Putamen (tissue), 1 donor: ENCODE data around the gene COL5A3.

Experiments
- DNase-seq: peaks from one replicate; pipeline ENCODE4 v3.0.0-alpha.2; 2016; ENCODE audit warnings: low spot score

The COL5A3 gene

DNA sequence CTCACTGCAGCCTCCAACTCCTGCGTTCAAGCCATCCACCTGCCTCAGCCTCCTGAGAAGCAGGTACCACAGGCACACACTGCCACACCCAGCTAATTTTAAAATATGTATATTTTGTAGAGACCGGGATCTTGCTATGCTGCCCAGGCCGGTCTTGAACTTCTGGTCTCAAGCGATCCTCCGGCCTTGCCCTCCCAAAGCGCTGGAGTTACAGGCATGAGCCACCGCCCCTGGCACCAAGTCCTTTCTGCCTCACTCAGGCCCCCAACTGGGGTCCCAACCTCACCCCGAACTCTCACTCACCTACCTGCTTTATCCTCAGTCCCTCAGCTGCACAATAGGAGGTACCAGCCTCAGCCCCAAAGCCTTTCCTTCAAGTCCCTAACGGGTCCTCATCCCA is 635 bp upstream of the COL5A3 start:
- DNase-seq = no peak

DNA sequence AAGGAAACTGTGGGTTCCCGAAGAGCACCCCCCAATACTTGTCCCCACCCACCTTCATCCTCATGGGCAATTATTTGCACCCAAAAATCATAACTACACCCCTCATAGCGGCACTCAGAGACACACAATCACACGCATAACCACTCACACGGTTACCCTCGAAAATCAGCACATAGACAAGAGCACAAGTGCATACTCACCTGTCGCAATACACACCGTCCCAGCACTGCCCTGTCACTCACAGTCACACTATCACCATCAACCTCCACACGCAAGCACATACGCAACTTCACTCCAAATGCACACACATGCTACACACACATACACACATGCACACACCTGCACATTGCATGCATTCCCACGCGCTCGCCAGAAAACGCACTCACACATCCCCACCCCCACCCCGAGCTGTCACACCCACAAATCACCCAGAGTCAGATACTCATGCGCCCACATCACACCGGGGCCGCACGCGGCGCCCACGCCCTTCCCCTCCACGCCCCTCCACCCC is 535 bp downstream of the COL5A3 start:
- DNase-seq = no peak

GRCh38 chr19:10008184-10008765 is 2.0 kb downstream of the COL5A3 start:
- no peak for DNase-seq

DNA sequence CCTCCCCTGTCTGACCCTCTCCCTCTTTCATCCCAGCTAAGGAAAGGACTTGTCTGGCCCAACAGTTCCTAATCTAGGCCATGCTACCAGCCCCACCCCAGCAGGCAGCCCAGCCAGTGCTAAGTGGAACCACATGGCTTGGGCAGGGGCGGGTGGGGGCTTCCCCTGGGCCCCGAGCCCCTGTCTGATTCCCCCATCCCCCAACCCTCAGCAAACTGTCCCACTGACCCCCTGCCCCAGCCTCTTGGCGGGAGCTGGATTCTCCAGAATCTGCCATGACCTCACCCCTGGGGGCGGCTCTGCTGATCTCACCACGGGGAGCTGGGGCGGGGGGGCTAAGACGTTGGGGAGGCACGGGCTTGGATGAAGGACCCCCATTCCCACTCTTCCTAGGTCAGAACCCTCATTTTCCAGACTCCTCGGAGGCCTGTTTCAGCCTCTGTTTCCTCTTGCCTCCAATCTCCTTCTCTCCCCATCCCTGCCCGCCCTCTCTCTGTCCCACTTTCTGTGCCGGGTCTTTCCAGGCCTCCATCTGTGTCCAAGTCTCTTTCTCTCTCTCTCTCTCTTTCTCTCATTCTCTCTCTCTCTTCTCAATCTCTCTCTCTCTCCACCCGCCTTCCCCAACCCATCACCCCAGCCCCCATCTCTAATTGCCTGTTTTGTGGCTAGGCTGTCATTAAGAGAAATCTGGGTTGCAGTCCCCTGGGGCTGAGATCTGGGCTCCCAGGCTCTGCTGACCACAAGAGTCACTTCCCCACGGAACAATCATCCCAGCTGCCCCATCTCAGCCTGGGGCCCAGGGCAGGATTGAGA is 2.7 kb downstream of the COL5A3 start:
- DNase-seq = no peak

GRCh38 chr19:10006752-10007323 is 3.5 kb downstream of the COL5A3 start:
- no peak for DNase-seq

- no peak for DNase-seq
Observed at GRCh38 chr19:10006335-10006708, 4.0 kb downstream of the COL5A3 start.

DNA sequence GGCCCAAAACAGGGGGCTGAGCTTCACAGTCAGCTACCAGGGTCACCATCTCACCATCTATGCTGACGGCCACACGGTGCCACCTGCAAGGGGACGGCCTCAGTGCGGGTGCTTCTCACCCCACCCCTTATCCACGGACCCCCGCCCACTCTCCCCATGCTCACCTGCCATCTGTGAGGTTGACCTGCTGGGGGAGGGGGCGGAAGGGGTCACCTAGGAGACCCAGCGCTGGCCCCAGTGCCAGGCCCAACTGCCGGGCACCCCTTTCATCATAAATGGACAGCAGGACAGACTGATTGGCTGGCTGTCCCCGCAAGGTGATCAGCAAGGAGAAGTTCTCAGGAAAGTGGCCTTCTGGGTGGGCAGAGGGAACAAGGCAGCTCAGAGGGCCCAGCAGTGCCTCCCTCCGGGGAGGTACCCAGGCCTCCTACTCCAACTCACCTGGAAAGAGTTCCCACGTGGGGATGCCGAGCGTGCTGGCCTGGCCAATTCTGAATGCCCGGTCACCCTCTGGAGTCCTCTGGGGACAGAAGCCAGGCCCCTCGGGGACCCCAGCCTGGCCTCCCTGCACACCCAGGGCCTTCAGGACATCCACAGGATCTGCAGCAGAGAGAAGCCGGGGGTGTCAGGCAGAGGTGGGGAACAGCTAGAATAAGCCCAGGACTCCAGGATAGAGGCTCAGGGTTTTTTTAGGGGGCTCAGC is 4.5 kb downstream of the COL5A3 start:
- DNase-seq = no peak

DNA sequence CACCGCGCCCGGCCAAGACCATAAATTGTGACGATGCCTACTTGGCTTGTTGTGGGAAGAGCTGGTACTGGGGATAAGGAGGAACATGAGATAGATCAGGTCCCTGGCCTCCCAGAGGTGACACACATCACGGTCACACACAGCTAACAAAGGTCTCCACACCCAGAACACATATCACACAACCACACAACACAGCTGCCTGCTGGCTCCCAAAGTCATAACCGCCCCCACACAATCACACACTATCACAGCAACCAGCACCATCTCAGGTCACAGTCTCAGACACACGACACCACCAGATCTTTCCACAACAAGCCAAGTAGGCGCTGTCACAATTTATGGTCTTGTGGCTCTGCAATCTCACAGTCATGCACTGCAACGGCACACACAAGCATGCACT is 5.7 kb downstream of the COL5A3 start:
- DNase-seq = no peak

DNA sequence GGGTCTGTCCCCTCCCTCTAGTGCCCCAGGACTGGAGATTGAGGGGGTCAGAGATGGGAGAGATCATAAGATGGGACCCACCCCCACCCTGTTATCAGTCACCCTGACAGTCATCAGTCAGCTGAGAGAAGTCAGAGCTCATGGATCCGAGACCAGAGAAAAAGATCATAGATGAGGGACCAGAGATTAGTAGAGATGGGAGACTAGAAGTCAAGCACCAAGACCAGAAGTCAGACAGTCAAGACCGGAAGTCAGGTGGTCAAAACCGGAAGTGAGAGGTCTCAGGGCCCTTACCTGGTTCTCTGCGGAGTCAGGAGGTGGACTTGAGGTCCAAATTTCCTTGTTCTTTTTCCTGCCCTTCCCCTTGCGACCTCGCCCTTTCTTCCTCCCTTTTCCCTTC is 7.0 kb downstream of the COL5A3 start:
- no peak for DNase-seq

DNA sequence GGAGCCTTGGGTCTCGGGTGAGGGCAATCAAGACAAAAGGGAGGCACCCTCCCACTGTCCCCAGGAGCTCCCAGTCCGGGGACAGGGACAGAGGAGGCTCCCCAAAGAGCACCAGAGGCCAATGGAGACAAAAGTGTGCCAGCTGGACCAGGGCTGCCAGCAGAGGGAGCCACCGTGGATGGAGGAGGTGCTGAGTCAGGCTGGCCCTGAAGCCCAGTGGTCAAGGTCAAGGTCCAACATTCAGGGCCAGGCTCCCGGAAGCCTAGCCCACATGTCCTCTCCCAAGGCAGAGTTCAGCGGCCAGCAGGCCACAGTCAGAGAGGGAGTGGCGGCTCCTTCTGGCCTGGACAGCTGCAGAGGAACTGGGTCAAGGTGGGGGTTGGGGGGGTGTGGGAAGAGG is 8.4 kb downstream of the COL5A3 start:
- no peak for DNase-seq

GRCh38 chr19:10000171-10000826 is 10.0 kb downstream of the COL5A3 start:
- peak; percentile 58 for DNase-seq

- no peak for DNase-seq
Observed at GRCh38 chr19:9996541-9996940, 13.8 kb downstream of the COL5A3 start.

- no peak for DNase-seq
Observed at GRCh38 chr19:9995999-9996398, 14.3 kb downstream of the COL5A3 start.

- no peak for DNase-seq
Observed at GRCh38 chr19:9995084-9995483, 15.2 kb downstream of the COL5A3 start.

DNA sequence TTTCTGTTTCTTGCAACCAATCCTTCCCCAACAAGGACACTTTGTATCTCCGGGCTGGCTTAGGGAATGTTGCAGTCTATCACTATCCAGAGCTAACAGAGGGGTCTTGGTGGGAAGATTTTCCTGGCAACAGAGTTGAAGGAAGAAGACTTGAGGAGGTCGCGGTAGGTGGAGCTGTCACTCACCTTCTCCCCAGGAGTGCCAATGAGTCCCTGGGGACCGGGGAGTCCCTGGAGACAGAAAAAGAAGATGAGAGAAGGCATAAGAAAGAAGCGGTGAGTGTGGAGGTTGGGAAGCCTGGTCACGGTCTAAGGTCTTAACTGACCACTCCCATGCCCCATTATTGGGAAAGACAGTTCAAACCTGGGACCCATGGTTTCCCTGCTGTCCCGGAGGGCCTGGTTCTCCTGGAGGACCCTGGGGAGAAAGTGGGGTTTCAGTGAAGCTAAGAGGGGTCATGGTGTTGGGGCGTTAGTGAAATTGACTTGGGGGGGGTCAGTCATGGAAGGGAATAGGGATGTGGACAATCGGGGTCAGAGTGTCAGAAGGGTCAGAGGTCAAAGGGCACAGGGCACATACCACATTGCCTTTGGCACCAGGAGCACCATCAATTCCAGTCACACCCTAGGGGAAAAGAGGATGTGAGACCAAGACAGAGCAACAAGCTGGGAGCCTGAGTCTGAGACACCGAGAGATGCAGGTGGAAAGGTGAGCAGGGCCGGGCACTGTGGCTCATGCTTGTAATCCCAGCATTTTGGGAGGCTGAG is 18.7 kb downstream of the COL5A3 start:
- DNase-seq = no peak

- DNase-seq = no peak
Observed at GRCh38 chr19:9989504-9989903, 20.8 kb downstream of the COL5A3 start.

DNA sequence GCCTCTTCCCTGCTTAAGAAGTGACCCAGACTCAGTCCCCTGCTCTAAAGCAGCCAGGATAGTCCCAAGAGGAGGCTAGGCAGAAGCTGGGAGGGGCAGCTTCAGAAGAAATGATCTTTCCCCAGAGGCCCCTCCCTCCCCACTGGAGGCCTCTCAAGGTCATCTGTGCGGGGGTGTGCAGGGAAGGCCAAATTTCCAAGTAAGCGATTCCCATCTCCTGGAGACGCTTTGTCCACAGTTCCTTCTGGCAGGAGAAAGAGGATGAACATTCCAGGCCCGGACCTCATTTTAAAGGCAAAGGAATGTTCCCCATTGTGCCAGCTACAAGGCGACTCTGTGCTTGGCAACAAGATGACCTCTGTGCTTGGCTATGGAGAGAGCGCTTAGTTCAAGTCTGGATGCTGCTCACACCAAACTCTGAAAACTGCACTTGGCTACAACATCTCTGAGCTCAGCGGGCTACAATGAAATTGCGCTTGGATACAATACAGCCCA is 23.5 kb downstream of the COL5A3 start:
- peak; percentile 80 for DNase-seq

GRCh38 chr19:9981406-9982260 is 28.7 kb downstream of the COL5A3 start:
- no peak for DNase-seq

GRCh38 chr19:9972103-9972502 is 38.2 kb downstream of the COL5A3 start:
- DNase-seq = no peak
